Fibroblast of skin of left biceps (primary cell): ENCODE data around the gene RNU1-3.
"Not testable (repeated sequence)": the region's sequence is repeated elsewhere in the genome, so short reads cannot be mapped to it uniquely, and the experiment has no call there.

ENCODE experiments used
- DNase-seq, 2 experiments: peaks; one replicate each; pipeline ENCODE4 v3.0.0-alpha.2; 2013; ENCODE audit warnings: low read depth in 2 of 2

Gene RNU1-3

DNA sequence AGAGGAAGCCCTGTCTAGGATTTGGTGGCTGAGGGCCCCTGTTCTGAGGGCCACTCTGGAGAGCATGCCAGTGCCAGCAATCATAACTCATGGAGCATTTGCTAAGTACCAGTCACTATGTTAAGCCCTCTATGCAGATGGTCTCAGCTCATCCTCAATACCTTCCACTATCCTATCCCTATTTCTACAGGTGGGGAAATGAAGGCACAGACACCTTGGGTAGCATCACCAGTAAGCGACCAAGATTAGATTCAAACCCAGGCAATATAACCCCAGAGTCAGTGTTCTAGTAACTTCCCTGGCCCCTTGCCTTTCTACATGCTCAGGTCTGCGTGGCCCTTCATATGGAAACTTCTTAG, 45.5 kb downstream of the RNU1-3 start:
- no peak for DNase-seq

DNA sequence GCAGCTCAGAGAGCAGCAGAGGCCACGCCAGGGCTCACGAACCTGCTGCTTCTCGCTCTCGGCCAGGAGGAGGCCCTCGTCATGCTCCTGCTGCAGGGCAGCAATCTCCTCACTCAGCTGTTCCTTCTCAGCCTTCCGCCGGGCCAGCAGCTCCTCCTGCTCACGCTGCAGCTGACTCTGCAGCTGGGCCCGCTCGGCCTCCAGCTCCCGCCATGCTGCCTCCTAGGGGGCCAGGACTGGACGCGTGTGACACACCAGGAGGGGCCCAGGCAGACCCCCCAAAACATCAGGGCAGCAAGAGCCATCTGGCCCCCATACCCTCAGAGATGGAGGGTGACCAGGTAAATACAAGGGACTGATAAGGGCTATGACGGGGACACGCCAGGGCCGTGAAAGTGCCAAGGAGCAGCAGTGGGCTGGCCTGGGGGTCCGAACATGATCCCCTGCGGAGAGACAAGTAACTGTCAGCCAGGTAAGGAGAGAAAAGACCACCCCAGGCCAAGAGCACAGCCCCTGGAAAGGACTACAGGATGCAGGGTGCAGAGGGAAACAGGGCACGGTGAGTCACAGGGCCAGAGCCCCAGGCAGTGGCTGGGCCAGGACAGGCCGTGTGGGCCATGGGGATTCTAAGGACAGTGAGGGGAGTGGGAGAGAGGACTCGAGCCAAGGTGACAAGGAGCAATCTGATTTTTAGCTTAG, 46.8 kb downstream of the RNU1-3 start:
- not testable (repeated sequence) for DNase-seq

DNA sequence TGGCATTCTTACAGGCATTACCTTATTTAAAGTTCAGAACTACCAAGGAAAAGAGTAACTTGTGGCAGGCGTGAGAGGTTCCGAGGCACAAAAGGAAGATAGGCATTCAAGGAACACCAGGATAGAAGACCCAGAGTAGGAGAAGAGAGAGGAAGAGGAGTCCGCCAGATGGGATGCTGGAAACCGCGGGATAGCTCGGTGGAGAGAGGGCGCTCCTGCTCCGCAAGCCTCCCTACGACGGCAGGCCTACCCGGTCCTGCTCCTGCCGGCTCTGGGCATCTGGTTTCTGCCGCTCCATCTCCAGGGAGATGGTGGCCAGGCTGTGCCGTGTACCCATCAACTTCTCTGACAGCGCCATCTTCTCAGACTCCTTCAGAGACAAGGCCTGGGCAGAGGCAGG, 48.0 kb downstream of the RNU1-3 start:
- no peak for DNase-seq

DNA sequence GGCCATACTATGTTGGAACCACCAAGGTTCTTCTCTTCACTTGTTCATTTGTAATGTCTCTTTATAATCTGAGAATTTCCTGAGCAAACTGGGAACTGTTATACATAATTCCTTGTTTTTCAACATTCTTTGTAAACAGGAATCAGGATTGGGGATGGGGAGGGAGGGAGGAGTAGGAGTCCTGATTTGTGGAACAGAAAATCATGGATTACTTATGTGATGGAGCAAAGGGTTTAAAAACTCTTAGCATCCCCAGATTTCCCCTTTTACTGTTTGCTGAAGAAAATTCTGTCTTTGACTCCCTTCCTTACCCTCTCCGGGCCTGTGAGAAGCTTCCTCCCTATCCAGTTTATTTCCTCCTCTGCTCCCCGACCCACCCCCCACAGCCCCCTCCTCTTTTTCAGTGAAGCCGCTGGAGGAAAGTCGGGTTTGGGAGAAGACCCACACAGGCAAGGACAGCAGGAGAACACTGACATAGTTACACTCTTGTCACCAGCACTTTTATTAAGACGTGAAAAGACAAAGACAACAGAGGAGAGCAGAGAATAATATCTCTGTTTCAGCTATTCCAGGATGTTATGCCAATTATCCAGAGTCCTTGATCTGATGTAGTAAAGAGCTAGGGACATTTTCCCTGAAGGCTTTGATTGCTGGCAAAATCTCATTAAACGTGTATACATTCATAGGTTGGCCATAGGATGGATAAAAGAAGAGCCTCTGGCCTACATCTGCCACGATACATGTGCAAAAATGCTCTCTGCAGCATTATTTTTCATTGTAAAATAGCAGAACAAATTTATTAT, 48.8 kb downstream of the RNU1-3 start:
- no peak for DNase-seq

DNA sequence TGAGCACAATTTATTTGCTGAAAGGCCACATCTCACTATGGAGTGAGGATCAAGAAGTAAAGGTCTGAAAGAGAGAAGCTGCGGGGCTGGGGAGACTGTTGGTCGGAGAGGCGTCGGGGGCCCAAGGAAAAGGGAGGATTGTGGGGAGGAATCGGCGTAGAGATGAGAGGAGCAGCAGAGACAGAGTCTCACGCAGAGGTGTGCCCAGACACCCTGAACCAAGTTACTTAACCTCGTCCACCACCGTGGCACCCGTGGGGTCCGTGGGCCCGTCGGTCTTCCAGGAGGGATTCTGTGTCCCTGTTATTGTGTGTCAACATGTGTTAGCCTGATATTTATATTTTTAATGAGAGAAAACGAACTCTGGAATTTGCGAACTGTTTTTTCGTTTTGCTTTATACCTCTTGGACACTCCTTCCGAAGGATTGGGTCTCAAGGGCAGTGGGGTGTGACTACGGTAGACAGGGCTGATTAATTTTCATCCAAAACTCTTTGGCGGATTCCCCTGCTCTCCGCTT, 49.6 kb downstream of the RNU1-3 start:
- DNase-seq = no peak
